ENCODE data around the gene GRM8.

DNA sequence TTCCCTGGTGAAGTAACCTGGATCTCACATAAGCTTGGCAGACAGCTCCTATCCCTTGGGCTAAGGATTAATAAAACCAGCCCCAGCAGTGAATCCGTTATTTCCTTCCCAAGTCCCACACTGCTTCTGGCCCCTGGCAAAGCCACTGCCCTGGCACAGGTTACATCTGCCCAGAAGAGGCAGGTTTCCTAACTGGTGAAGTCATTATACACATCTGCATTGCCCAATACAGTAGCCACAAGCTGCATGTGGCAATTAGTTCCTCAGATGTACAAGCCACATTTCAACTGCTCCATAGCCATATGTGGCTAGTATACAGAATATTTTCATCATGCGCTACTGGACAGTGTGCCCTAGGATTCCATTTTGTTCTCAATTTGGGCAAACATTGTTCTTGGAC, 273.0 kb downstream of the GRM8 start:
- TF ChIP-seq, protein P1, sequence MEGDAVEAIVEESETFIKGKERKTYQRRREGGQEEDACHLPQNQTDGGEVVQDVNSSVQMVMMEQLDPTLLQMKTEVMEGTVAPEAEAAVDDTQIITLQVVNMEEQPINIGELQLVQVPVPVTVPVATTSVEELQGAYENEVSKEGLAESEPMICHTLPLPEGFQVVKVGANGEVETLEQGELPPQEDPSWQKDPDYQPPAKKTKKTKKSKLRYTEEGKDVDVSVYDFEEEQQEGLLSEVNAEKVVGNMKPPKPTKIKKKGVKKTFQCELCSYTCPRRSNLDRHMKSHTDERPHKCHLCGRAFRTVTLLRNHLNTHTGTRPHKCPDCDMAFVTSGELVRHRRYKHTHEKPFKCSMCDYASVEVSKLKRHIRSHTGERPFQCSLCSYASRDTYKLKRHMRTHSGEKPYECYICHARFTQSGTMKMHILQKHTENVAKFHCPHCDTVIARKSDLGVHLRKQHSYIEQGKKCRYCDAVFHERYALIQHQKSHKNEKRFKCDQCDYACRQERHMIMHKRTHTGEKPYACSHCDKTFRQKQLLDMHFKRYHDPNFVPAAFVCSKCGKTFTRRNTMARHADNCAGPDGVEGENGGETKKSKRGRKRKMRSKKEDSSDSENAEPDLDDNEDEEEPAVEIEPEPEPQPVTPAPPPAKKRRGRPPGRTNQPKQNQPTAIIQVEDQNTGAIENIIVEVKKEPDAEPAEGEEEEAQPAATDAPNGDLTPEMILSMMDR (IDR thresholded peaks at IDR 0.05 in 2 of 3, conservative IDR thresholded peaks at IDR 0.05 in 1 of 3; ENCODE audit: control insufficient read depth in 2 of 3, extremely low read depth in 1 of 3, insufficient read depth in 1 of 3, low read depth in 3 of 3, low read length in 3 of 3): no peak
- TF ChIP-seq NFIC (IDR thresholded peaks at IDR 0.05; ENCODE audit: low read depth, low read length) (no peak), ASH2L (IDR thresholded peaks at IDR 0.05; ENCODE audit: borderline replicate concordance, low read depth) (no peak), TAF1 (IDR thresholded peaks at IDR 0.05; ENCODE audit: borderline replicate concordance, low read depth, low read length) (no peak), GABPA (IDR thresholded peaks at IDR 0.05; ENCODE audit: low read depth) (no peak)
- TF ChIP-seq, protein P2, sequence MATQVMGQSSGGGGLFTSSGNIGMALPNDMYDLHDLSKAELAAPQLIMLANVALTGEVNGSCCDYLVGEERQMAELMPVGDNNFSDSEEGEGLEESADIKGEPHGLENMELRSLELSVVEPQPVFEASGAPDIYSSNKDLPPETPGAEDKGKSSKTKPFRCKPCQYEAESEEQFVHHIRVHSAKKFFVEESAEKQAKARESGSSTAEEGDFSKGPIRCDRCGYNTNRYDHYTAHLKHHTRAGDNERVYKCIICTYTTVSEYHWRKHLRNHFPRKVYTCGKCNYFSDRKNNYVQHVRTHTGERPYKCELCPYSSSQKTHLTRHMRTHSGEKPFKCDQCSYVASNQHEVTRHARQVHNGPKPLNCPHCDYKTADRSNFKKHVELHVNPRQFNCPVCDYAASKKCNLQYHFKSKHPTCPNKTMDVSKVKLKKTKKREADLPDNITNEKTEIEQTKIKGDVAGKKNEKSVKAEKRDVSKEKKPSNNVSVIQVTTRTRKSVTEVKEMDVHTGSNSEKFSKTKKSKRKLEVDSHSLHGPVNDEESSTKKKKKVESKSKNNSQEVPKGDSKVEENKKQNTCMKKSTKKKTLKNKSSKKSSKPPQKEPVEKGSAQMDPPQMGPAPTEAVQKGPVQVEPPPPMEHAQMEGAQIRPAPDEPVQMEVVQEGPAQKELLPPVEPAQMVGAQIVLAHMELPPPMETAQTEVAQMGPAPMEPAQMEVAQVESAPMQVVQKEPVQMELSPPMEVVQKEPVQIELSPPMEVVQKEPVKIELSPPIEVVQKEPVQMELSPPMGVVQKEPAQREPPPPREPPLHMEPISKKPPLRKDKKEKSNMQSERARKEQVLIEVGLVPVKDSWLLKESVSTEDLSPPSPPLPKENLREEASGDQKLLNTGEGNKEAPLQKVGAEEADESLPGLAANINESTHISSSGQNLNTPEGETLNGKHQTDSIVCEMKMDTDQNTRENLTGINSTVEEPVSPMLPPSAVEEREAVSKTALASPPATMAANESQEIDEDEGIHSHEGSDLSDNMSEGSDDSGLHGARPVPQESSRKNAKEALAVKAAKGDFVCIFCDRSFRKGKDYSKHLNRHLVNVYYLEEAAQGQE (IDR thresholded peaks at IDR 0.05; ENCODE audit: low read depth, low read length): no peak

Data from GM12878 (cell line).